GM18907 (cell line): ENCODE data around the gene ZNF697.
"Not testable (repeated sequence)": the region's sequence is repeated elsewhere in the genome, so short reads cannot be mapped to it uniquely, and the experiment has no call there.

Experiments
- ATAC-seq: cut with Tn5 transposase; IDR thresholded peaks from one replicate; pipeline ENCODE4 v1.9.1; 2021; ENCODE audit warnings: mild to moderate bottlenecking, moderate library complexity; ENCODE audit not compliant: unreplicated experiment

Gene ZNF697

DNA sequence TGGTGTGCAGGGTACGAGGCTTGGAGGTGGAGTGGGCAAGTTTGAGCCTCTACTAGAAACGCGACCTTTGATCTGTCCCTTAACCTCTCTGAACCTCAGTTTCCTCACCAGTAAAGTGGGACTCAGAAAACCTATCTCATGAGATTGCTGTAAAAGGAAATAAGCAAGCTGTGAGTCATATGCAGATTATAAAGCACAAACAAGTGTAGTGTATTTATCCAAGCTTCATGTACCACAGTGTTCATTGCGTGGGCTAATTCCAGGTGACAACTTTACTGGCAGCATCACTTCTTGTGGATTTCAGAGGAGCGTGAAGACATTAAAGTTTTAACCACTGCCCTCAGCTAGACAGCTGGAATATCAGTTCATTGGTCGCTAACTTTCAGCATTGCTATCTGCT is 44.4 kb downstream of the ZNF697 start:
- ATAC-seq: no peak

DNA sequence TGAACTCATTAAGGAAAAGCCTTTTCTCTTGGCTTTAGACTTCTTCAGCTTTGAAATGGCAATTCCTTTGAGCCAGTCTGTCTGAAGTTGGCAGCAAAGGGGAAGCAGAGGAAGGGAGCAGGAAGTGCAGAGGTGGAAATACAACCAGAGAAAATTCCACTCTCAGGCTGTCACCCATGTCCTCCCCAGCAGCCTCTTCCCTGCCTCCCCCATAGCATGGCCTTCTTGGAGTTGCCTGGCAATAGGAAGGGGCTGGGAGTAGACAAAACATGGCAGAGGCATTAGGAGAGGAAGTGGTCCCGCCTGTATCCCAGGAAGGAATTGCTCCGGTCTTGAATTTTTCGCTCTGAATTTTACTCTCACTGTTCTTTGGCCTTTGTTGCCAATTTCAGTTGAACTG is 44.8 kb downstream of the ZNF697 start:
- not testable (repeated sequence) for ATAC-seq

DNA sequence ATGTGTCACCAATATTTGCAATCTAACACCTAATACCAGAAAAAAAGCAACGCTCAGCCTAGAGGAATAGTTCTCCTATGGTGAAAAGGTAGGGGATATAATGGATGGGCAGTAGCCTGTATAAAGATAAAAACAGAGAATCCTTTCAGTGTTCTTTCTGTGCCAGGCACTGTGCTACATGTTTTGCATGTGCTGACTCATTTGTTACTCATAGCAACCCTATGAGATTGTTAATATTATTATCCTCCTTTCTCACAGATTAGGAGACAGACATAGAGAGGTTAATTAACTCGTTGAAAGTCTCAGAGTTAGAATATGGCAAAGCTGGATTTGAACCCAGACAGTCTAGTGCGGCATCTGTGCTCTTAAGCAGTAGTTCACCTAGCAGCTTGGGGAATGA is 45.3 kb downstream of the ZNF697 start:
- ATAC-seq: not testable (repeated sequence)

DNA sequence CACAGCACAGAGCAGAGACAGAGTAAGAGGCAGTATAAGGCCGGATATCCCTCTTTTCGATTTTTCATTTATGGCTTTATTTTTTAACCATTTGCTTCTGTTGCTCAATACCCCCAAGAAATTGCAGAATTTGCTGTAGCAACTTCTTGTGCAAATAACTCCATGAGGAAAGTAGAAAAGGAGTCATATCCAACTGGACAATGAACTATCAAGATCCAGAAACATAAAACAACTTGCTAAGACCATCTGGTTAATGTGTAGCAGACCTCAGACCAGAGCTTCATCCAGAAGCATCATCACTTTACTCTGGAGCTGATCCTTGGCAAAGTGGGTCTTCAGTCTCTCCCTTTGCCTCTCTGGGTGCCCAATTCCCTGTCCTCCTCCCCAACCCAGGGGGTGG is 45.9 kb downstream of the ZNF697 start:
- no peak for ATAC-seq

DNA sequence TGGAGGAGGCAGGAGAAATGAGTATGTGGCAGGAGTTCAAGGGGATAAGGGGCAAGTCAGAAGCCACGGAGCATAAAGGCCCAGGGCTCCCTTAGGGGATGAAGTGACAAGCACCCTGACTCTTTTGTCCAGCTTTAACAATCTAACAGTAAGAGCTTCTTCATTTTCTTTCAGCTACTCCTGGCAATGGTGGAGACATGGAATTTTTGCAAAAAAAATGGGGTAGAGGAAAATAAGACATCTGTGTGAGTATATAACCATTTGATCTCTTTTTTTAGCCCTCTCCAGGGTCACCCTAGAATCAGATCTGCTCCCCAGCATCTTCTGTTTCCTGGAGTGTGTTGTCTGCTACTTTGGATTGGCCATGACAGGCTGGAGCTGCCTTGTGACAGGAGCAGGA is 47.1 kb downstream of the ZNF697 start:
- no peak for ATAC-seq

DNA sequence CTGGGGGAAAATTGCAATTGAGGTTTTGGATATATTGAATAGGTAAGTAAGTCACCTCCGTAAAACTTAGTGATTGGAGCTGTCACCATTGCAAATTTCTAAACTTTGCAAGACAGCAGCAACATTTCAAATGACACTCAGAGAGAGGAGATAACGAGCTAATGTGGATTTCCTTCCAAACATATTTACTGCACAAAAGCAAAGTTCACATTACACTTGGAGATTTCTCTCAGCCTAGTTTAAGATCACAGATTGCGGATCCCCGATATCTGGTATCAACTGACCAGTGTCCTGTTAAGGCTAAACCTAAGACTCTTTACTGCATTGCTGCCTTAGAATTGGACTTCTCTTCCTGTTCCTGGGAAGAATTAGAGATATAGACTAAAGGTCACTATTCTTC is 47.5 kb downstream of the ZNF697 start:
- no peak for ATAC-seq

DNA sequence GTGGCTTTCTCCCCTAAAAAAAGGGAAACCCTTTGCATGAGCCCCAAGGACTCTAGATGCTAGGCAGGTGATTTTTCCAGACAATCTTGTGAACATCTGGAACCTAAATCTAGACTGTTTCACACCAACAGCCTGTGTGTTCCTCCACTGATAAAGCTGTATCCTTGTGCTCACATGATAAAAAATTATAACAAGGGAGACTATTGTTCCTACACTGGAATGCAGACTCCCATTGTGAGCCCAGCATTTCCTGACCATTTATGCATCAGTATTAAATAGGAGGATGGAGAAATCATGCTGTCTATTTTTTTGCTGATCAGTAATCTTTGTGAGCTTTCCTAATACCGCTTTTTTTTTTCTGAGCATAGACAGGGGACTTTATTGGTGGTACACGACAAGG is 52.5 kb downstream of the ZNF697 start:
- ATAC-seq: no peak

DNA sequence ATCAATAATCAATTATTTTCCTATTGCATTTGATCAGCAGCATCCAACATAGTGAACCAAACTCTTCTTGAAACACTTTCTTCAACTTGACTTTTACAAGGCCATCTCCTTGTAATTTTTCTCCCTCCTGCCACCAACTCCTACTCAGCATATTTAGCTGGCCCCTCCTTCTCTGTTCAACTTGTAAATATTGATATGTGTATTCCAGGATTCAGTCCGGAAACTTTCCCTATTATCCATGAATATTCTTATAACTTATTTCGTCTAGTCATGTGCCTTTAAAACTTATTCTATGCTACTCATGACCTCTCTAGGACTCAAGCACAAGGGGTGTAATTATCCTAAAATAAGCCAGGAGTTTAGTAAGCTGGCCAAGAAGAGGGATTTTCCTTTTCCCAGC is 52.9 kb downstream of the ZNF697 start:
- ATAC-seq: no peak

DNA sequence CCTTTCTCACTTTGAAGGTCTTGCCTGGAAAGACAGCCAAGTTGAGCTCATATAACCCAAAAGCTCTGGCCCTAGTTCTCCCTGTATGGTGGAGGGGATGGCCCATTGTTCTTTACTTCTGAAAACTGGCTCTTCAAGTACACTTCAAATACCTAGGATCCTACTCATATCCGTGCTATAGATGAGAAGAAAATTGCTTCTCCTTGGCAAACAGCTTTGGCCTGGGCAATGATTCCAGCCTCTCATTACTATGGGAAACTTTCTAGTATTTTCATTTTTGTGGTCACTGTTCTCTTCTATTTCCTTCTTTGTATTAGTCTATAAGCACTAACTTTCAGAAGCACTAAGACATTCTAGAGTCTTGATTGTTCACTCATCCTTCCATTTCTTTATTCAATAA is 53.7 kb downstream of the ZNF697 start:
- no peak for ATAC-seq

DNA sequence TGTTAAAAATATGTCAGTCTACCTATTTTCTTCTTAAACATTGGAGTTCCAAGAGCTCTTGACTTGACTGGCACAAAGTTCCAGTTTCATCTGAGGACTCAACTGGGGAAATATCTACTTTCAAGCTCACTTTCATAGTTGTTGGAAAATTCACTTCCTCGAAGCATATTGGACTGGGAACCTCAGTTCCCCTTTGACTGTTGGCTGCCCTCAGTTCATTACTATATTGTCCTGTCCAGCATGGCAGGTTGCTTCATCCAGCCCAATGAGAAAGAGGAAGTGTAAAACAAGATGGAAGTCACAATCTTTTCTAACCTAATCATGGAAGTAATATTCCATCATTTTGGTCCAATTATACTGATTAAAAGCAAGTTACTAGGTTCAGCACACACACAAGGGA is 54.3 kb downstream of the ZNF697 start:
- no peak for ATAC-seq

DNA sequence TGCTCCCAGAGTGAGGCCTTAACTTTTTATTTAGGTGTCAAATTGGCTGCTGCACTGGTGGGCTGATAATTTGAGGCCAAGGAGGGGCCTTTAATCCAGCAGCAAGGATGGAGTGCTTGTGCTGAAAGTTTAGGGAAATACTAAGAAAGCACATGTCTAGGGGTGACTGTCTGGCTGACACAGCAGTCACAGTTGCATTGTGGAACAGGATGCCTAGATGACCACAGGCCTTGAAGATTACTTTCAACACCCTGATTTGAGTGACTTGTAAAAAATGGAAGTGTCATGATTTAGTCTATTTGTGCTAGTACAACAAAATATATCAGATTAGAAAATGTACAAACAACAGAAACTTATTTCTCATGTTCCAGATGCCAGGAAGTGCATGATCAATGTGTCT is 57.7 kb downstream of the ZNF697 start:
- no peak for ATAC-seq

DNA sequence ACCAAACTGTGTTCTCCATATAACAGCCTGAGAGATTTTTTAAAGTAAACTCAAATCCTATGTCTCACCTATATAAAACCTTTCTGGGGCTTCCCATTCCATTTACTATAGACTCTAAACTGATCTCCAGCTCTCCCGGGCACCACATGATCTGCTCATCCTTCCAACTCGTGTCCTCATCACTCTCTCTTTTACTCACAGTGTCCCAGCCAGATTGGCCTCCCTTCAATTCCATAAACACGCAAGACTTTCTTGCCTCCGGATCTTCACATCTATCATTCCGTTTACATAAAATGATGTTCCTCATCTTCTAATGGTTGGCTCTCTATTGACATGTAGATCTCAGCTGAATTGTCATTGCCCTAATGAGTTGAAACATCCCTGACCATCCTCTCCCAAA is 59.4 kb downstream of the ZNF697 start:
- no peak for ATAC-seq

DNA sequence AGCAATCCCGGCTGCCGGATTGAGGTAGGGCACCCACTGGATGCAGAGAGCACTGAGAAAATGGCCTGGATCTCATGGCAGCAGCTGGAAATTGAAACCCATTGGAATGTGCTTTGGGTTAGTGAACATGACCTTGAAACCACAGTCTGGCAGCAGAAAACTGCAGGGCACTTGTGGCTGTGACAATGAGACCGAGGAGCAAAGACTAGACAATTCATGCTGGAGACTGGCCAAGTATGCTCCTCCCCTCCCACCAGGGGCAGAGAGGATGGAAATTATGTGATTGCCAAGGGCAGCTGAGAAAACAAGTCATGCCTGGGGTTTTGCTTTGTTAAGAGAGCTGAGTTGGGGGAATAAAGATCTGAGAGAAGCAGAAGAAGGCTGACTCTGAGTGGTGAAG is 60.7 kb downstream of the ZNF697 start:
- ATAC-seq: no peak

DNA sequence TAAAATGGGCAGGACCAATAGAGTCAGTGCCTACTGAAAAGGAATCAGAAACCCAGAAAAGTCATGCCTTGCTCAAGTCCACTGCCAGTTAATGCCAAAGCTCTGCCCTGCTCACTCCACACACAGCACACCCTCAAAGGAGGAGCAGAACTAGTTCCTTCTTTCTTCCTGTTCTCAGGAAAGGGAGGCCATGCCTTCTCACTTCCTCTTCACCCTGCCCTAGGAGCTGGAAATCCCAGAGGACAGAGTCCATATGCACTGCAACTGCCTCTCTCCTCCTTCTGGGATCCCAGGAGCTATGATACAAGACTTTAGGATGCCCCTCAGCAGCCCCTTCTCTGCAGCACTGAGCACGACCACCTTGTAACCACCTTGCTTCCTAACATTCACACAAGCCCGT is 62.3 kb downstream of the ZNF697 start:
- not testable (repeated sequence) for ATAC-seq

DNA sequence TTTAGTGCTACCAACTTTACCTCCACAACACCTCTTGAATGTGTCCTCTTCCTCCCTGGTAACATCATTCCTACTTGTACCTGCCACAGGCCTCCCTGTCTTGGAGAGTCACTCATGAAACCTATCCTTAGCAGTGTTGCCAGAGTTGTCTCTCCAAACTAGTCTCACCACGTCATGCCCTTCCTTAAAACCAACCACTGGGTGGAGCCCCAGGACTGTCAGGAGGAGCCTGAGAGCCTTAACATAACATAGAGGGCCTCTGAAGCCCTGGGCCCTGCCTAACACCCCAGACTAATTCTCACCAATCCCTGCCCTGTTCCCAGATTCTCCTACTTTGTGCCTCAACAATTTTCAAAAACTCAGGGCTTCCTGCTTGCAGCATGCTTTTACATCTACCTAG is 65.3 kb downstream of the ZNF697 start:
- no peak for ATAC-seq

DNA sequence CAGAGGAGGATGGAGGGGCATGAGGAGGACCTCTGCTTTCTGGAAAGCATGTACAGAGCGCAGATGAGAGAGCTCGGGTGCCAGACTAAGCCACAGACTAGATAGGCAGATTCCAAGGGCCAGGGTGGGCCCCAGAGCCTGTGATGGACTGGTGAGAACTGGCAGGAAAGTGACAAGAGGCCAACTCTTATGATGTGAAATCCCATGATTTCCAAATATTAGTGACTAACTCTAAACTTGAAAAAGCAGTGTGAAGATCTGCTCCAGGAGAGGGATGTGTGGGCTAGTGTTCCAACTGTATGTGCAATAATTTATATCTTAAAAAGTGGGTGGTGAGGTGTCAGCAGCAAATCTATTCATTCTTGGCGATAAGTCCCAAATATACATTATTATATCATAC is 67.0 kb downstream of the ZNF697 start:
- ATAC-seq: not testable (repeated sequence)

DNA sequence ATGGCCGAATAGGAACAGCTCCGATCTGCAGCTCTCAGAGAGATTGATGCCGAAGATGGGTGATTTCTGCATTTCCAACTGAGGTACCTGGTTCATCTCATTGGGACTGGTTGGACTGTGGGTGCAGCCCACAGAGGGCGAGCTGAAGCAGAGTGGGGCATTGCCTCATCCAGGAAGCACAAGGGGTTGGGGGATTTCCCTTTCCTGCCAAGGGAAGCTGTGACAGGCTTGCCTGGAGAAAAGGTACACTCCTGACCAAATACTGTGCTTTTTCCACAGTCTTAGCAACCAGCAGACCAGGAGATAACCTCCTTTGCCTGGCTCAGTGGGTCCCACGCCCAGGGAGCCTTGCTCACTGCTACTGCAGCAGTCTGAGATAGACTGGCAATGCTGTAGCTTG is 74.2 kb downstream of the ZNF697 start:
- no peak for ATAC-seq

DNA sequence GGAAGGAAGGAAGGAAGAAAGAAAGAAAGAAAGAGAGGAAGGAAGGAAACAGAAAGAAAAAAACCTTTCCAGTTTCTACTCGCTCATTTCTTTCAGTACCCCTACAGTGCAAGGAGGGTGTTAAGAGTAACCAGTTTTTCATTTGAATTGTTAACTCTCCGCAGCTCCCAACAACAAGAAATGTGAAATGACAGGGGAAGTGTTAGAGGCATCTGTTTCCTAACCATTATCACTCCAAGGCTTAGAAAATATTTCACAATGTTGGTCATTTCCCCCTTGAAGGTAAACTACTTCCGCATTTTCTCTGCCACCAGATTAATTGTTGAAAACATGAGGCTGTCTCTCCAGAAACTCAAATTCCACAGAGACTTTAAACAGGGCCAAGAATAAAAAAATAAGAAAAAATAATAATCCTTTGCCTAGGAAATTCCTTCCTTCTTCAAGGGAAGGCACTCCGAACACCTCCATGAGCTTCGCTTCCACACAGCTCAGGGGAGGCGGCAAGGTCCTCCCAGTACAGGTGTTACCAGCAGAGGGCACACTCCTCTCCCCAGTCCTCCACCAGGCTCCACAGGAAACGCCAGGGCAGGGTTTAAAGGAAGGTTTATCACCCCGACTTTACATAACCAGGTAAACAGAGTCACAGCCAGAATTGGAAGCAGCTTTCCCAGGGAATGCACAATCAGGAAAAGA is 78.0 kb downstream of the ZNF697 start:
- not testable (repeated sequence) for ATAC-seq
